Stimulated activated CD4-positive, alpha-beta T cell treated with anti-CD3 and anti-CD28 coated beads, Interleukin-15, amount 100 ng/mL, for 48 hours (primary cell): Measurements from ENCODE around the gene SHISA7.

Experiments
- DNase-seq, 2 donors: peaks; one replicate each; pipeline ENCODE4 v3.0.0-alpha.2; 2020; ENCODE audit warnings: low read depth in 2 of 2

SHISA7 gene

DNA sequence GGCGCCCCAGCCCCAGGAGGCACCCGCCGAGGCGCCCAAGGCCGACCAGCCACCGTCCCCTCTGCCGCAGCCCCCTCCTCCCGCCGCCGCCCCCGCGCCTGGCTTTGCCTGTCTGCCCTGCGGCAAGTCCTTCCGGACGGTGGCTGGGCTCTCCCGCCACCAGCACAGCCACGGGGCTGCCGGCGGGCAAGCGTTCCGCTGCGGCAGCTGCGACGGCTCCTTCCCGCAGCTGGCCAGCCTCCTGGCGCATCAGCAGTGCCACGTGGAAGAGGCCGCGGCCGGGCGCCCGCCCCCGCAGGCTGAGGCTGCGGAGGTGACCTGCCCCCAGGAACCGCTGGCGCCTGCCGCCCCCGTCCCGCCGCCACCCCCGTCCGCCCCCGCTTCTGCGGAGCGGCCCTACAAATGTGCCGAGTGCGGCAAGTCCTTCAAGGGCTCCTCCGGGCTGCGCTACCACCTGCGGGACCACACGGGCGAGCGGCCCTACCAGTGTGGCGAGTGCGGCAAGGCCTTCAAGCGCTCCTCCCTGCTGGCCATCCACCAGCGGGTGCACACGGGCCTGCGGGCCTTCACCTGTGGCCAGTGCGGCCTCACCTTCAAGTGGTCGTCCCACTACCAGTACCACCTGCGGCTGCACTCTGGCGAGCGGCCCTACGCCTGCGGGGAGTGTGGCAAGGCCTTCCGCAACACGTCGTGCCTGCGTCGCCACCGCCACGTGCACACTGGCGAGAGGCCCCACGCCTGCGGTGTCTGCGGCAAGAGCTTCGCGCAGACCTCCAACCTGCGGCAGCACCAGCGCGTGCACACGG lies 39.3 kb upstream of the SHISA7 start:
- DNase-seq = no peak

- DNase-seq = no peak
Observed at GRCh38 chr19:55481794-55482155, 38.7 kb upstream of the SHISA7 start.

GRCh38 chr19:55481148-55481793 lies 38.2 kb upstream of the SHISA7 start:
- no peak for DNase-seq

DNA sequence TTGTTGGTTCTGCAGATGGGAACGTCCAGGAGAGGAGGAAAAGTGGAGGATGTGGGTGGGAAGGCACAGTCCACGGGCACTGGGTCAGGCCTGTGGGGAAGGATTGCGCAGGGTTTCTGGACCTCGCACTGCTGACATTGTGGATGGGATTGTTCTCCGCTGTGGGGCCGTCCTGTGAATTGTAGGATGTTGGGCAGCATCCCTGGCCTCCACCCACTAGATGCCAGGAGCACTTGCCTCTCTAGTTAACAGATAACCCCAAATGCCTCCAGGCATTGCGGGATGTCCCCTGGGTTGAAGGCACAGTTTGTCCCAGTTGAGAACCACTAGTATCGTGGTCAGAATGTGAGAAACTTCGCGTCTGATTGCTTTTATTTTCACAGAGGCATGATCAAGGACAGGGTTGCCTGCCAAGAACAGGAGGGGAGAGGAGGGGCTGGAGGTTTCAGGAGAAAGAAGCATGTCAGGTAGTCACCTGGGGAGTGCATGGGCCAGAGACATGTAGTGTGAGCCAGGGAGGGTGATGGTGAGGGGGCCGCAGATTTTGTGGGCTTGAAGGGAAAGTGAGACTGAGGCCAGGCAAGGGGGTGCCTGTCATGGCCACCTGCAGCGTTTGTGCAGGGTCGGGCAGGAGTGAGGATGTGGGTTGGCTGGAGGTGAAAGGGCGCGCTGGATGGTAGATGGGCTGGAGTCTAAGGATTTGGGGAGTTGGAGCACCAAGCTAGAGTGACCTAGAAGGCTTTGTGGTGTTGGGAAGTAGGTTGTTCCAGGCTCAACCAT lies 36.5 kb upstream of the SHISA7 start:
- DNase-seq = no peak

GRCh38 chr19:55479045-55479444 lies 35.9 kb upstream of the SHISA7 start:
- DNase-seq = no peak

DNA sequence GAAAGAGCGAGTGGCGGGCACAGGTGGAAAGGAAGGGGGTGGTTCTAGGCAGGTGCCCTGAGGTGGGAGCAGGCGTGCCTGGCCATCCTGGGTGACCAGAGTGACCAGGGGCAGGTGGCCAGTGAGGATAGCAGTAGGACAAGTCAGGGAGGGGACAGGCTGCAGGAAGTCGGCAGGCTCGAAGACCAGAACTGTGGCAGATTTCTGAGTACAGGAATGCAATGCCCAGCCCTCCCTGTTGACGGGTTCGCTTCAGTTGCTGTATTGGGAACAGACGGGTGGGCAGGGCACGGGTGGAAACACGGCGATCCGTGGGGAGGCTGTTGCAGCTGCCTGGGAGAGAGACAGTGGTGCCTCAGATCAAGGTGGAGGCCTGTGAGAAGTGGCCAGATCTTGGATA lies 35.3 kb upstream of the SHISA7 start:
- no peak for DNase-seq

GRCh38 chr19:55477905-55478304 lies 34.8 kb upstream of the SHISA7 start:
- DNase-seq = no peak

GRCh38 chr19:55476100-55476775 lies 33.1 kb upstream of the SHISA7 start, which contains the start of gene ZNF628:
ZNF628 (plus strand) TSS chr19:55476617; CDS start chr19:55479911, 3,294 bp downstream.
- peak; percentile 97 to 99 for DNase-seq

- DNase-seq = no peak
Observed at GRCh38 chr19:55474269-55475265, 31.5 kb upstream of the SHISA7 start.

DNA sequence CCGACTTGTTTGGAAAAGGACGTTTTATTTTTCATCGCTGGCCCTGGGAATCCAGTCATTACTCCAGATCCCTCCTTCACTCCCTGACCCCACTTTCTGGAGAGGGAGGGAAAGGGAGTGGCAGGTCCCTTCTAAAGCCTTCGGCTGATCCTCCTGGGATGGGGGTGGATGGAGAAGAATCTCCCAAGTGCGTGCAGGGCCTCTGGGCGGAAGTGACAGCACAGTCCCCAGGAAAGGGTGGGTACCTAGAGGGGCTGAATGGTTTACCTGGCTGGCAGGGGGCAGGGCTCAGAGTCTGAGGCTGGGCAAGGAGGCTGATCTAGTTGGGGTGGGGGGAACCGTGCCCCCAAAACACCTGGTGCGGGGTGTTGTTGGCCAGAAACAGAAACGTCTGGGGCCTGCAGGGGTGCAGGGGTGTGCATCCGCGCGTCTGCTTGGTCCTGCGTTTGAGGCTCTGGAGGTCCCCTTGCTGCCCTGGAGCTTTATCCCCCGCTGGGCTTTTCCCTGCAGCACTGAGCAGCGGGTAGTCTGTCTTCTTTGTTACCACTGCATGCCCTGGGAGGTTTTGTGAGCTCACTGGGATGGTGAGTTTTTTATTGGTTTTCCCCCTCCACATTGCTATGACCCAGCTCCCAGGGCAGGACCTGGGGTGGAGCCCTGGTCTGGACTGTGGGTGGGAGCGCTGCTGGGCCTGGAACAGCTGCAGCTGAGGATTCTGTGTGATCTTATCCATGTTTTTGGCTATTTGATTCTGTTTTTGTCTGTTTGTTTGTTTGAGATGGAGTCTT lies 30.3 kb upstream of the SHISA7 start:
- DNase-seq = no peak

DNA sequence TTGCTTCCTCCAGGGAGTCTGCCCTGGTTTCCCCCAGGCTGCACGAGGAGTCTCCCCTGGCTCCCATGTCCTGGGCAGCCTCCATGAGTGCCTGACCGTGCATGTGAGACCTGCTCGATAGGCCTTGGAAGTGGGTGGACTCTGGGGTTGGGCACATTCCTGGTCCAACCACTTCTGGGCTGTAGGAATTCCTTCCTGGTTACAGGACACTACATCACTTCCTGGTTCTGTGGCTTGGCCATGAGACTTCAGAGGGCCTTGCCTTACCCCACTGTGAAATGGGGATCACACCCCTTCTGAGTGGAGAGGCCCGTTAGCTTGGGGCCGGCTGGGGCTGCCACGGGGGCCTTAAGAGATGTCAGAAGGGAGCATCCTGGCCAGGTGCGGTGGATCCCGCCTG lies 29.4 kb upstream of the SHISA7 start:
- no peak for DNase-seq

- no peak for DNase-seq
Observed at GRCh38 chr19:55471266-55471665, 28.2 kb upstream of the SHISA7 start.

- DNase-seq = no peak
Observed at GRCh38 chr19:55468054-55468393, 24.9 kb upstream of the SHISA7 start.

- DNase-seq = peak in 1 of 2 donors; percentile 62
Observed at GRCh38 chr19:55467236-55468053, 24.3 kb upstream of the SHISA7 start.

DNA sequence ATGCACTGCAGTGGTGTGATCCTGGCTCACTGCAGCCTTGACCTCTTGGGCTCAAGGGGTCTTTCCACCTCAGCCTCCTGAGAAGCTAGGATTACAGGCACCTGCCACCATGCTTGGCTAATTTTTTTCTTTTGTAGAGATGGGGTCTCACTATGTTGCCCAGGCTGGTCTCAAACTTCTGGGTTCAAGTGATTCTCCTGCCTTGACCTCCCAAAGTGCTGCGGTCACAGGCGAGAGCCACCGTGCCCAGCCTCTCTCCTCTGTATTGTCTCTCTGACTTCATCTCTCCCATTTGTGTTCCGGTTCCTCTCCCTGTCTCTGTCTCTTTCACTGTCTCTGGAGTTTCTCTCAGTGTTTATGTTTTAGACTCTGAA lies 23.1 kb upstream of the SHISA7 start:
- DNase-seq = no peak

DNA sequence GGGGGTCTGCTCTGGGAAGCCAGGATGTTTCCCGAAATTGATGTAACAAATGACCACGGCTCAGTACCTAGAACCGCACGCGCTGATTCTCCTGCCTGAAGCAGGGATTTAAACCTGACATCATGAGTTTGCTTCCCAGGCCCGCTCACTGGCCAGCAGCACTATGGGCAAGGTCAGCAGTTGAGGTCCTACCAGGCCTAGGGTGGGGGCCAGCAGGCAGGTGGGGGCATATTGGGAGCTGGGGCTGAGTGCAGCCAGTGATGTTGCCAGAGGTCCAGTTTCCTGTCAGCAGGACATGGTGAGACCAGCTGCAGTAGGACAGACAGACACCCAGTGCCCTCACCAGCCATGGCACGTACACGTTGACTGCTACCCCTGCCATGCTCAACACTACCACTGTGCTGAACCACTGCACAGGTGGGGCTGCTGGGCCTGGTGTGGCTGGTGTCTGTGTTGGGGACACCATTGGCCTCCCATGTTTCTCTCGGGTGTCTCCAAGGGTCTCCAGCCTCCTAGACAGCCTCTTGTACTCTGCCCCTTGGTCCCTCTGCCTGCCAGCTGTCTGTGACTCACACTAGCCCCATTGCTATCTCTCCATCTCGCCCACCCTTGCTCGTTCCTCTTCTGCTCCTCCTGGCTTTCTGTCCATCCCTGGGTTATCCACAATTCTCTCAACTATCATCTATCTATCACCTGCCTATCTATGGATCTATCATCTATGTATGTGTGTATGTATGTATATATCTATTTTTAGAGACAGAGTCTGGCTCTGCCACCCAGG lies 22.6 kb upstream of the SHISA7 start:
- no peak for DNase-seq

DNA sequence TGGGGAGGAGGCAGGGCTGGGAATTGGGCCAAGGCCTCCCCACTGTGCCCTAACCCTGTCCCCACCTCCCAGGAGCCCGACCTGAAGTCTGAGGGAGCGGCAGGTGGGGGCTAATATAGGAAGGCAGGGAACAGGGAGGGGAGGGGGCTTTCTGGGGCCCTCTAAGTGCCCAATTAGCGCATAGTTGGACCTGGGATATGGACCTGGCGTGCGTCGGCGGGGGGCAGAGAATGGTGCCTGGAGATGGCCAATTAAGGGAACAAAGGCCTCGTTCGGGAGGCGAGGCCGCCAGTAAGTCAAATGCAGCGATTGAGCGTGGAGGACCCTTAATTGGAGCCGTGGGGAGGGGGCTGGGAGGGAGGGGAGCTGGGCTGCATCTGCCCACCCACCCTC lies 21.6 kb upstream of the SHISA7 start, which contains the start of gene C19orf85:
TSS of gene C19orf85 (minus strand) at position 90 of the 393 bp plus-strand sequence. CDS start 197 bp downstream, outside the sequence.
- DNase-seq = no peak

DNA sequence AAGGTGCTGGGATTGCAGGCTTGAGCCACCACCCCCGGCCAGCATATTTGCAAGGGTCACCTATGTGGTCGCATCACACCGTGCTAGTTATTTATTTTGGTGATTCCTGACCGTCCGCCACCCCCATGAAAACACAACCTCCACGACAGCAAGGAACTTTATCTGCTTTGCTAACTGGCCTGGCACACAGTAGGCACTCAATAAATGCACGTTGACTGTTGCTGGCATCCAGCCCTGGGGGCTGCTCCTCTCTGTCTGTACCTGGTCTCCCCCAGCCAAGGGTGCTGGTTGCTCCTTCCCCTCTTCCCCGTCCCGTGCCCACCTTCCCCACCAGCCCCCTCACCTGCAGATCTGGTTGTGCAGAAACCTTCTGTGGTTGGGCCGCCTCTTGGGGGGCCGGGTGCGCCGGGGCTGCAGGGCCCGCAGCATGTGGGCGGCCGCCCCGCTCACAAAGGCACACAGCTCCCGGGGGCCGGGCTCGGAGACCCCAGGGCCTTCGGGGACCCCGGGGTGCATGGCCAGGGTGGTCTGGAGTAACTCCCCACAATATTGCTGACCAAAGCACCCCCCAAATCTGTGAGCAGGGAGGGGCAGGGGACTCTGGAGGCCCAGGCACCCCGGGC lies 21.1 kb upstream of the SHISA7 start:
- no peak for DNase-seq
